Breast epithelium (tissue), 3 donors: ENCODE measurements around the gene ZNF143.

Source experiments
- CTCF ChIP-seq, 3 donors: fragments of 450-650 bp; IDR thresholded peaks; one replicate each; pipeline ENCODE4 v1.5.1; 2016 to 2017; ENCODE audit warnings: antibody characterized with exemption in 3 of 3, mild to moderate bottlenecking in 3 of 3, moderate library complexity in 3 of 3
- POLR2A ChIP-seq: fragments of 450-650 bp; IDR thresholded peaks from one replicate; pipeline ENCODE4 v1.6.1; 2016; ENCODE audit warnings: antibody characterized with exemption, mild to moderate bottlenecking, moderate library complexity
- POLR2AphosphoS5 ChIP-seq, 3 donors: sonication (generic); formaldehyde crosslinking; IDR thresholded peaks; one replicate each; pipeline ENCODE4 v1.6.1; 2017; ENCODE audit warnings: antibody characterized with exemption in 3 of 3

- no peak for TF ChIP-seq CTCF (IDR thresholded peaks at IDR 0.05)
- no peak for TF ChIP-seq POLR2A
- no peak for TF ChIP-seq POLR2AphosphoS5 (IDR thresholded peaks at IDR 0.05)
These were observed 1.0 kb upstream of the ZNF143 start for GRCh38 chr11:9459667-9460321.
